NCI-H1694 (cell line): Measurements from ENCODE around the gene CARS1.

Source experiments
- DNase-seq: peaks from one replicate; lab custom pipeline; 2025; lab: John Stamatoyannopoulos, UW

CARS1 gene

DNA sequence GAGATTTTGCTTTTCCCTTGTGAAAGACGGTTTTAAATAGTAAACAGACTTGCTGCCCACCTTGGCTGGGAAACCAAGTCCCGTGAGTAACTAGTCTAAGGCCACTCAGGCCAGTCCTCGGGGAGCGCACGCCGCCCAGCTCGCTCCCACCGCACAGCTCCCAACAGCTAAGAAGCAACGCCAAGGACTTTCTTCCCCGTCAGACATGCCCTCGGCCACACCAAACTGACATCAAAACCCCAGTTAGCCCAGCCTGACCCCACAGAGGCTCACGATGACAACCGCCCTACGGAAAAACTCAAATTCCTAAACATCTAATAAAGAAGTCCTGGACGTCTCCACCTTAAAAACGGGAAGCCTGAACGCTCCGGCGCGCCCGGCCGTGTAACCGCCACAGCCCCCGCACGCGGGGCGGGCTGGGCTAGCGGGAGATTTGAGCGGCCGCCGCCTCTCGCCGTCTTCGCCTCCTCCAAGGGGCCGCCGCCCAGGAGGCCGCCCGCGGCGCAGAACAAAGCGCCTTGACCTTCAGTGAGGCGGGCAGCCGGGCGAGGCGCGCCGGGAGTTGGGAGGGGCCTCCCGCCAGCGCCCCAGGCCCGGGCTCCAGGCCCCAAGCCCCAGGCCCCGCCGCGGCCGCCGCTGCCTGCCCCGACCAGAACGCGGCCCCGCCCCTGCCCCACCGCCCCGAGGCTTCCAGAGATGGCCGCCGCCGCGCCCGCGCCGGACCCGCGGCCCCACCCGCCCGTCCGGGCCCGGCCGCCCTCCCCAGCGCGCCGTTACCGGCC is 65.6 kb downstream of the CARS1 start:
- no peak for DNase-seq

DNA sequence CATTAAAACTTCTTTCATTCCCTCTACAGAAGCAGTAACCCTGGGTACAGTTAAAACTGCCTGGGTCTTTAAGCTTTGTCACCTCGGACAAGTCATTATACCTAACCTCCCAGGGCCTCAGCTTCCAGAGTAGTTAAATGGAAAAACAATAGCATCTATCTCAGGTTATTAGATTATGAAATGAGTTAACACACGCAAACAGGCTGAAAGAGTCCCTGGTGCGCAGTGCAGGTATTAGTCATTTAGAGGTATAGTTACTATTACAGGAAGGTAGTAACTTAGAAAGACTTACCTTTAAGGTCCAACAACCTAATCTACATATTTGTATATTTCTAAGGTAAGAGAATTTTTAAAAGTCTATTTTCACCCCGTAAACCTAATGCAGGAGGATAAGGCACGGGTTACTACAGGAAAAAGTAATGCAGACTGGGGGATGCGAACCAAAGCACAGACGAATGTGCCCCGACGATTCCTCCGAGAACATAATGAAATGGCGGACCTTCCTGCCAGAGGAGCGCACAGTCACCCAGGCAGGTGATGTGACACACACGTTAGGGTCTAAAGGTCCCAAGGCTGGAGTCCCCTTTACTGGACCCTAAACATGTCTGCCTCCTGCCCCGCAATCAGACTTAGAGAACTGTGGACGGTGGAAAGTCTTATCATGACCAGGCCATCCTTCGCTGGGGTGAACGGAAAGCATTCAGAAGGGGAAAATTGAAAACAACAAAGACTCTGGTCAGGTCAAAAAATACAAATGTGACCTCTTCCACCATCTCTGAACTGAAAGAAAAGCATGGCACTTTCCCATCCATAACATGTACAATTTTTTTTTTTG is 66.4 kb downstream of the CARS1 start:
- no peak for DNase-seq

DNA sequence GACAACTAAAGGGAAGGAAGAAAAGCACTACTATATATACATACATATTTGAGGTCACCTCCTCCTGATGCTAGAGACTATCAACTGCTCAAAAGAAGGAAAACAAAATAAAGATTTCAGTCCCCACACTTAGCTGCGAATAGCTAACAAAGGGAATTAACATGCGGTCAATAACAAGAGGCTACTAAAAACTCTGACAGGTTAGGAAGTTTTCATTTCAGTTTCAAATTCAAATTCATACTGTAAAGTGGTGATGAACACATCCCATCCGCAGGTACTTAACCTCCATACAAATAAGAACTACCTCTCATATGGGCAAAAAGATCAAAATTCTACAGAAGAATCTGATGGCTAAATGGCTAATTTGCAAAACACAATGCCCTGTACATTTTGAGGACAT is 67.7 kb downstream of the CARS1 start:
- no peak for DNase-seq

DNA sequence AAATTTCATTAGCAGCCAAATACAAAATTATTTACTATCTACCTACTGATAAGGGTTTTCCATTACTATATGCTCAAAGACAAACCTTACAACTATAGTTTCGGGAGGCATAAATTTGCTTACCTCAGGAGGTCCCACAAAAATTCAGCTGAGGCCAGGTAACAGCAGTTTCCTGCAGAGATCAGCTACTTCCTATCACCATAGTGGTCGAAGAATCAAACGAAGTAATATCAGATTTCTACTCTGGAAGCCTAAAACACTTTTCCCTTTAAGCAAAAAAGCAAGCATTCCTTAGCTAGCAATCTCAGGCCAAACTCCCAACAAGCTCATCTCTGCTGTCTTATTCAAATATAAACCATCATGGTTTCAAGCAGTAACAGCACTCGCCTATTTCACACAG is 68.2 kb downstream of the CARS1 start:
- DNase-seq, result no peak

DNA sequence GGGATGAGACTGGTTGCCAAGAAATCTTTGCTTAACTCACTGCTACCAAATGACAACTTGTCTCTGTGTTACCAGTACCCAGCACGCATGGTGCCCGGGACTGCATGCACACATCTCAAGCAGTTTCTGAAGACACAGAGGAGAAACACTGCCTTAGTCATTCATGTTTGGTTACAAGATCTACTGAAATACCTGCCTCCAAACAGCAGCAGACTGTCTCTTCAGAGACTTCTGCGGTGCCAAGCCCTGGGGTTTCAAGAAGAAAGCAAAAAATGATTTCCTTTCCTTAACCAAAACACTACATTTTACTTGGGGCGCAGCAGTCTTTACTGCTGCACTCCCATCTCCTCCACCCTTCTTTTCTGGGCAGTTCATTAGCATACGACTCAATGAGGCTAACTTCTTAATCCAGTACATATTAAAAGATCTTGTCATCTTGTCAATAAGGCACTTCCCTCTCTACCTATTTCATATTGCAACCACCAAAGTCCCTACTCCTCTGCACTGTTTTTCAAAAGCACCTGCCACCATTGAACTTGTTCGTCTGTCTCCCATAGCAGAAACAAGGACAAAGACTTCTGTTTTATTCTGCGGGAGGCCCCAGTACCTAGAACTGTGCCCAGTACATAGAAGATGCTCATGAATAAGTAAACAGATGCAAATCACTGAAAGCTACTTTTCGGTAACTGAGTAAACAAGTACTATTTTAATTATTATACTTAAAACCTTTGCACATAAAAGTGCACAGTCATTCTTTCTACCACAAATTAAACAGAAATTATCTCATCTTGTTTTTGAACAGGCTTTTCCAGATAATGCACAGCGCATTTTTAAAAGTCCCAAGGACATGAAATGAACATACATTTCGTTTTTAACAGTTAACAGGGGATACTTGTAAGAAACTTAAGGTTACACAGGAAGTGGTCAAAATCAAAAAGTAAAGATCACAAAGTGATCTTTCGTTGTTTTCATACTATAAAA is 69.1 kb downstream of the CARS1 start:
- no peak for DNase-seq

DNA sequence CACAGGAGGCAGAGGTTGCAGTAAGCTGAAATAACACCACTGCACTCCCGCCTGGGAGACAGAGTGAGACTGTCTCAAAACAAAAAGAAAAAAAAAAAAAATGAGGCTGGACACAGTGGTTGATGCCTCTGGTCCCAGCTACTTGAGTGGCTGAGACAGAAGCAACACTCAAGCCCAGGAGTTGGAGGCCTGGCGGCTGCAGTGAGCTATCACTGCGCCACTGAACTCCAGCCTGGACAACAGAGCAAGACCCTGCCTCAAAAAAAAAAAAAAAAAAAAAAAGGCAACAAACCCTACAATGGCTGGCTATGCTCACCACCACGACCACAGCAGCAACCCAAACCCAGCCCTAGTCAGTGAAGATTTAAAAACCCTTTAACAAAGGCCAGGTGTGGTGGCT is 73.3 kb downstream of the CARS1 start:
- no peak for DNase-seq

DNA sequence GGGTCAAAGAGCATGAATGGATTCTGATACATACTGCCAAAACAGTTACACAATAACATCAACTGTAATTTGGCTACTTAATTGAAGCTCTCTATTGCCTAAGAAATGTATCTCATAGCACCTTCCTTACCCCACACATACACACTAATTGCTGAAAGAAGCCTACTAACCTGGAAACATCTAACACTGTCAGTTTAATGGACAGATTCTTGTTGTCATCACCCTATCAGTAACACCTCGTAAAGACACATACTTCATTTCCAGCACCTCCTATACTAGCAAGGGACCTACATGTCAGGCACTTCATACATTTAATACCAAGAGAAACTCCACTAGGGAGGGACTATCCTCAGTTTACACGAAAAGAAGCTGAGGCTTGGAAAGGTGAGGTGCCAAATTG is 75.0 kb downstream of the CARS1 start:
- DNase-seq, result no peak

DNA sequence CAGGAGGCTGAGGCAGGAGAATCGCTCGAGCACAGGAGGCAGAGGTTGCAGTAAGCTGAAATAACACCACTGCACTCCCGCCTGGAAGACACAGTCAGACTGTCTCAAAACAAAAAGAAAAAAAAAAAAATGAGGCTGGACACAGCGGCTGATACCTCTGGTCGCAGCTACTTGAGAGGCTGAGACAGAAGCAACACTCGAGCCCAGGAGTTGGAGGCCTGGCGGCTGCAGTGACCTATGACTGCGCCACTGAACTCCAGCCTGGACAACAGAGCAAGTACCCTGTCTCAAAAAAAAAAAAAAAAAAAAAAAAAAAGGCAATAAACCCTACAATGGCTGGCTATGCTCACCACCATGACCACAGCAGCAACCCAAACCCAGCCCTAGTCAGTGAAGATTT is 76.1 kb downstream of the CARS1 start:
- no peak for DNase-seq

DNA sequence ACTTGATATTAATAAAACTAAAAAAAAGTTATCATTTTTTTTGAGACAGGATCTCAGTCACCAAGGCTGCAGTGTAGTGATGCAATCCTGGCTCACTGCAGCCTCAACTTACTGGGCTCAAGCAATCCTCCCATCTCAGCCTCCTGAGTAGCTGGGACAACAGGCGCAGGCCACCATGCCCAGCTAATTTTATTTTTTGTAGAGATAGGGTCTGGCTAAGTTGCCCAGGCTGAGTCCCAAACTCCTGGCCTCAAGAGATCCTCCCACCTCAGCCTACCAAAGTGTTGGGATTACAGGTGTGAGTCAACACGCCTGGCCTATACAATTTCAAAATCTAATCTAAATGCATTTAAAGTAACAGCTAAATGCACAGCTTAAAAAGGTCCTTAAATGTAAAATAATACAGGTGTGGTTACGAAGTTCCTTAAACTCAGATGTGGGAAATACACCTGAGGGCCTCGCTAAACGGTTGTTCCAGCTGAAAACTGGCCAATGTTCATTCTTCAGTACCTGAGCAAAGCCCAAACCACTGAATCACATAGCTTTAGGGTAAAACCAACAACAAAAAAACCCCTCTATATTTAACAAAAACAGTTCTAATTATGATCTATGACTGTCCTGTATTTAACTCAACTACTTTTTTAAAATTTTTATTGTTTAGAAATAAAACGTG is 76.9 kb downstream of the CARS1 start:
- DNase-seq, result no peak

DNA sequence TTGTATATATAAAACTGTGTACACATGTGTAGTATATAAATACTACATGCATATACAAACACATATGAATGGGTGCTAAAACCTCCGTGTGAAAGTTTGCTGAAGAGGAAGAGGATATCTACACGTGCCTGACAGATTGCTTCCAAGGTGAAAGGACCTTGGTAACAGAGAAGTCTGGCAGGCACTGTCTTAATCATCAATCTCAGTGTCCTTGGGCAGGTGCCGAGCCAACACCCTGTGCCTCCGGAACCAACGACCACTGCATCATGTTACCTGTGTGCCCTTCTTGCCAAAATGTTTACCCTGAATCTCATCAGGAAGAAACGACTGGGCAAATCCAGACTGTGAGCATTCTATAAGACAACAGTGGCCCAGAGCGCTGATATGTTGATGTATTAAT is 80.1 kb downstream of the CARS1 start:
- DNase-seq, result no peak

DNA sequence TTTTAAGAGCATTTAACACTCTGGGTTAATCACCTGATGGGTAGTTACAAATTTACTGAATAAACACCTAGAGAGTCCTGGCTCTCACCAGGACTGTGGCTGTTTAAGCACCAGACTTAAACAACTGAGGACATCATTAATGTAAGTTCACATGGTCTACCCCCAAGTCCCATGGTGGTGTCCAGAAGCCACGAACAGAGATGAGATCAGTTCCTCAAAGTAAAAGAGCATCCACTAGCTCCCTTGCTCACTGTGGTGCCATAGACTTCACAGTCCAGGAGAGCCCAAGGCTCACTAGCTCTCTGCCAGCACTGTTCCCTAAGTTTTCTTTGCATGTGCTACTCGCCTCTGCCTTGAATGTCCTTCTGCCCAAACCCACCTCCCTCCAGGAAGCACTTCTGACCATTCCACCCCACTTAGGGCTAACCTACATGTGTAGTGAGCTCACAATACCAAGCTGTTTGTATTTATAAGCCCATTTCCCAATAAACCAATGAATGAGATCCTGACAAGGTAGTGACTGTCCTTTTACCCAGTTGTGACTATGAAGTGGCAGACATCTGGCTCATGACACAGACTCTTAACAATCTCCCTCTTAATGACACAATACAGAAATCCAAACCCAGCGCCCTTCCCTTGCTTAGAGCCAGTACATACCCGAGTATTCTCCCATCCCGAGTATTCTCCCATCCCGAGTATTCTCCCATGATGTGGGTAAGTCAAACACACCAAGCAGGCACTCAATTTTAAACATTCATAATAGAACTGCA is 80.7 kb downstream of the CARS1 start:
- DNase-seq, result no peak

DNA sequence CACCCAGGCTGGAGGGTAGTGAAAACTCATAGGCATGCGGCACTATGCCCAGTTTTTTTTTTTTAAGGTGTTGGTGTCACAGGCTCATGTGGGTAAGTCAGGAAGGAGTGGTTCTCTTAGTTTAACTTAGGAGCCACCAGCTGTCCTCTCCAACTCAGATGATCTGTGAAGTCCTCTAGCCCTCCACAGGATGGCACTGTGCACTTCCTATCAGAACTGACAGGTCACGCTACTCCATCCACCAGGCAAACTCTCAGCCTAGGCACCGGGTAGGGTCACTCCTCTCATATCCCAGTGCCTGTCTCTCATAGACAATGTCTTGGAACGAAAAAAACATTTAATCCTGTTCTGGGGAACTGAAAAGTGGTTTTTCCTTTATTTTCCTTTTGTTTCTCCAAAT is 81.6 kb downstream of the CARS1 start:
- DNase-seq, result peak; percentile 33

DNA sequence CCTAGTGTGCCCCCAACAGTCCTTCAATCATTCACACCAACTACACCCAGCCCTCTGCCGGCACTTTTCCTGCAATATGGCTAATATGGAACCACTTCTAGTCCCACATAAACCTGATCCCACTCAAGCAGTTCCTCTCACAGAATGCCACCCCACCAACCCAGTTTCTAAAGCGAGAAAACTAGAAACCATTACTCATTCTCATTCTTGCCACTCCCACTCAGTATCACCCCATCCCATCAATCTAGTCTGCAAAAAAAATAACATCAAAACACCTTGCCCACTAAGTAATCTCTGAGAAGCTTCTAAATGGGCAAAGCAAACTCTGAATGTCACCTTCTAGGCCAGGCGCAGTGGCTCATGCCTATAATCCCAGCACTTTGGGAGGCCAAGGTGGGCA is 83.0 kb downstream of the CARS1 start:
- DNase-seq, result no peak

DNA sequence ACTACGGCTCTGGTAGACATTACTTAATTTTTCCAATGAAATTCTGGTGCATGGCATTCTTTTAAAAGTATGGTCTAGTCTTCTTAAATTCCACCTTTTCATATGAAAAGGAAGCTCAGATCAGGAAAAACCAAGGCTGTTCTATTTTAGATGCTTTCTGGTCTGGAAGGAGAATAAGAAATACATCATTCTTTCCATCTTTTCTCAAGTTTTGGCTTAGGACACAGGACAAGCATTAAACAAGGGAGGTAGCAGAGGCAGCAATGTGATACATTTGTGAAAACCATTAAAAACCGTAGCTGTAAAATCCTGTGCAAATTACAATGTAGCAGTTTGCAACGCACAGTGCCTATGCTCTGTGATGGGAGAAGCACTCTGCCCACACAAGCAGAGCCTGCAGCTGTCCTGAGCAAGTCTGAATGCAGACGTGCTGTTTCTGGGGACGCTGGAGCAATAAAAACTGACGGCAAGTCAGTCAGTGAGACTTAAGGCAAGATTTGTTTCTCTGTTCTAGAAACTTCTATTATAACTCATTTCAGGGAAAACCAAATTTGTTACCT is 88.8 kb downstream of the CARS1 start:
- no peak for DNase-seq

DNA sequence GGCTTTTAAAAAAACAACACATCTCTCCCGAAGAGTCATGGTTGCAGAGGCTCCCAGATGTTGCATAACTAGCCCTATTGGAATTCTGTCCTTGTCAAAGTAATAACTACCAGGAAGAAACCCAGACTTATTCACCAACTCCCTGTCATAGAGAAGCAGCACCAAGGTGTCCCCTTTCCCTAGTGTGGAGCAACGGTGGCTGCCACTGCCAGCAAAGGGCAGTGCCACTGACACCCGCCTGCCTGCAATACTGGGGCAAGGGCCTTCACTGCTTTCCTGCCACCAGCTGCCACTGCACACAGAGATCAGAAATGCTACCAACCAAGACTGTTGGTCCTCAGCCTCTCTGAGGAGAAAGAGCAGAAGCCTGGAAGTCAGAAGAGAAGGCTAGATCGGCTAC is 92.4 kb downstream of the CARS1 start:
- DNase-seq, result no peak

DNA sequence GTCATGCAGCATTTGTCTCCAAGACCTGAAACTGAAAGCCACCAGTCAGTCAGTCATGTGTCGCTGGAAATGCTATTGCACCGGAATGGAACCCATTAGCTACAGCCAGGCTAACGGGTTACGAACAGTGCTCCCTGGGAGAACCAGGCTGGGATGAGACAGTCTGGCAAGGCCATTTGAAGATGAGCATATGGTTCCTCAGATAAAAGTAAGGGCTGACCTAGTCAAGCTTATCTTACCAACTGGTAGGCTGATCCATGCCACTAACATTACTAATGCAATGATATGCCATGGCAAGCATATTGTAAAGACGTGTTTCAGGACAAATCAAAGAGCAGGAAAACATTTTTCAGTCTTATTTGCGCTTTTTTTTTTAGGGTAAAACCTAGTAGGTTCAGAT is 93.5 kb downstream of the CARS1 start:
- DNase-seq, result no peak

DNA sequence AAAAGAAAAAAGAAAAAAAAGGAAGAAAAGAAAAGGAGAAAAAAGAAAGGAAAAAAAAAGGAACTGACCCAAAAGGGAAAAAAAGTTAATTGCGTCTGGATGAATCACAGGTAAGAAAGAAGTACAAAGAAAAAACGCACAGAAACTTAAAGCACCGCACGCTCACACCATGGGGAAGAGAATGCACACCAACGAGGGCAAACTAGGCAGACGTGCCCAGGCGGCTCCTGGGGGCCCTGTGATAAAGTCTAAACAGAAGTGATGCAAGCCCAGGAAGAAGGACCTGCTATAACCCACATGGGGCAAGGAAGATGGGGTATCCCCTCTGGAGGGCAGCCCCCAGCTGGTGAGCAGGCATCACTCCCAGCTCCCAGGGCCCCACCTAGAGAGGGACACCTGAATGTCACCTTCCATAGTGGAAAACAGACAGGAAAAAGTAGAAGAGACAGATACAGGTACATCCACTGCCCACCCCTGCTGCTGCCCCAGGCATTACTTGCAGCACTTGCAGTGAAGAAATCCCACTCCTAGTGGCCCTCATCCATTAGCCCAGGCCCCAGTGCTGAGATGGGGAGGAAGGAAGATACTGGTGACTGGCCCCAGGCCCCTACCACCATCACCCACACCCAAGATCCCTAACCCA is 94.0 kb downstream of the CARS1 start:
- DNase-seq, result no peak

DNA sequence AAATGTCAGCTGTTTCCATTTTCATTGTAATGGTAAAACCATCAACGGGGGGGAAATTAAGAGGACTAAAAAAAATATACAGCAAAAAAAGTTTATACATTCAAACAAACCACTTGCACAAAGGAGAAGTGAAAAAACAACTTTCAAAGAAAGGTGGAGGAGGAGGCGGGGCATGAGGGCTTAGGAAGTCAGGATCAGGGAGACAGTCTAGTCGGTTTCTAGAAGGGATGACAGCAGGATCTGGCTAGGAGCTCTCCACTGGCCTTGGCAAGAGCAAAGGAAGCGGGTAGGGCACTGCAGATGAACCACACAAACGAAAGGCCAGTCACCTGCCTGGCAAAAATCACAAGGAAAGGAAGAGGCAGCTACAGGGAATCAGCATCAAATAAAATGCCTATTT is 96.1 kb downstream of the CARS1 start:
- DNase-seq, result no peak

DNA sequence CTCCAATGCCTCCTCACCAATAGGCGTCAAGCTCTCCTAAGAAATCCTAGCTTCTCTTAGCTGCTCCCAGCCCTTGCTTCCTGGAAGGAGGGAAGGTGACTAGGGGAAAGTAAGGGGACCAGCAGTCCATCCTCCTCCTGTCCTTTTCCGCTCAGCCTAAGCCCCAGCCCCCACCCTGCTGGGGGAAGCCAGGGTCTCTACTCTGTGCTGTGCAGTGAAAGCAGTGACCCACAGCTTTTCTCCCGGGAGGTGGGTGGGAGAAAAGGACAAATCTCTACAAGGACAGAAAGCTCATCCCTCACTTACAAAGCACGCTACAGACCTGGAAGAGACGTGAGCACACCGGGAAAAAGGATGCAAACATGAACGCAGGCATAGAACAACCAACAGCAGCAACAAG is 97.1 kb downstream of the CARS1 start:
- no peak for DNase-seq

DNA sequence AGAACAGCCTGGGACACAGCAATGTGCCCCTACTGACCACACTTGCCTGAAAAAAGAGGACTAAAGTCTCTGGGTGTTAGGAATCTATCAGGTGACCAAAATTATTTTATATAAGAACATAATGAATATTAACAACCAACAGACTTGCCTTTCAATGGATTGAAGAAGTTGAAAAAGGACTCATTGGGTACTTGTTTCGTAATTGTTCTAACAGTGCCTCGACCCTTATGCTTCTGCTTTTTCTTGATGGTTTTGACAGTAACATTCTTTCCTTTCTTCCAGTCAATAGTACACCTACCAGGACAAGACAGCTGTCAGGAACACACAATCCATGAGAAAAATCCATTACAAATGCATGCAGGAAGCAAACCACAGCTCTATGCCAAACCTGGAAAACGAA is 99.0 kb downstream of the CARS1 start:
- DNase-seq, result no peak
